Osteocyte (in vitro differentiated cells): ENCODE data around the gene SLC39A9. TPM values are rescaled to one million over a fixed set of nuclear protein-coding genes. Genes with fewer than 3 reads are reported as not detected.

Experiments used
- DNase-seq: peaks from one replicate; pipeline ENCODE4 v3.0.0; 2021; ENCODE audit warnings: mixed read lengths; ENCODE audit not compliant: unreplicated experiment; ENCODE audit errors: extremely low spot score
- H3K27ac Mint-ChIP-seq: one replicate; pipeline ENCODE4 v1.8.0; 2021; ENCODE audit warnings: mild to moderate bottlenecking, mixed read lengths; ENCODE audit not compliant: unreplicated experiment
- H3K27me3 Mint-ChIP-seq: one replicate; pipeline ENCODE4 v1.8.0; 2021; ENCODE audit warnings: mixed read lengths; ENCODE audit not compliant: unreplicated experiment
- H3K36me3 Mint-ChIP-seq: one replicate; pipeline ENCODE4 v1.8.0; 2021; ENCODE audit warnings: mixed read lengths; ENCODE audit not compliant: unreplicated experiment
- H3K4me1 Mint-ChIP-seq: one replicate; pipeline ENCODE4 v1.8.0; 2021; ENCODE audit warnings: mixed read lengths; ENCODE audit not compliant: unreplicated experiment
- H3K4me3 Mint-ChIP-seq: one replicate; pipeline ENCODE4 v1.8.0; 2021; ENCODE audit warnings: mild to moderate bottlenecking, moderate library complexity, mixed read lengths; ENCODE audit not compliant: unreplicated experiment
- H3K9me3 Mint-ChIP-seq: one replicate; pipeline ENCODE4 v1.8.0; 2021; ENCODE audit warnings: mixed read lengths; ENCODE audit not compliant: unreplicated experiment
- total RNA-seq: library from RNA; stranded (reverse); gene quantifications from 2 replicates; pipeline ENCODE4 v1.2.1, GENCODE V29; 2021
- TF ChIP-seq, protein P1 (sequence below): fragments of 200-600 bp; sonication (generic); IDR thresholded peaks from 2 replicates; pipeline ENCODE4 v1.5.0; 2021; ENCODE audit warnings: antibody characterized with exemption, mild to moderate bottlenecking, moderate library complexity

Gene SLC39A9
- total RNA-seq, 1 donor from 2014 or later, result 72.8 TPM

DNA sequence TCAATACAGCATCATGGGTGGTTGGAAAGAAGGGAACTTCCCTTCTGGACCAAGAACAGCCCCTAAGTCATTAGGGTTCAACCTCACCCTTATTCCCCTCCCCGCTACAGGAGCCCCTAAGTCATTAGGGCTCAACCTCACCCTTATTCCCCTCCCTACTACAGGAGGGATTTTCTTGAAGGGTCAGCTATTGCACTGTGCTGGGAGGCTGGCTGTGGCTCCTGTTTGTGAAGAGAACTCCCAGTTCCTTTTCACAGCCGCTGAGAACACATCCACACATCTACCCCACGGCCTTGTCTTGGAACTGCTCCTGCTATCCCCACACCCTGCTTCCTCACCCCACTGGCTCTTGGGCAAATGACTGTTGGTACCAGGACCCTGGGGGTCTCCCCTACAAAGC, 45.3 kb upstream of the SLC39A9 start:
- H3K36me3 Mint-ChIP-seq, result no peaks in the 10 kb centered on the region
- TF ChIP-seq, protein P1, sequence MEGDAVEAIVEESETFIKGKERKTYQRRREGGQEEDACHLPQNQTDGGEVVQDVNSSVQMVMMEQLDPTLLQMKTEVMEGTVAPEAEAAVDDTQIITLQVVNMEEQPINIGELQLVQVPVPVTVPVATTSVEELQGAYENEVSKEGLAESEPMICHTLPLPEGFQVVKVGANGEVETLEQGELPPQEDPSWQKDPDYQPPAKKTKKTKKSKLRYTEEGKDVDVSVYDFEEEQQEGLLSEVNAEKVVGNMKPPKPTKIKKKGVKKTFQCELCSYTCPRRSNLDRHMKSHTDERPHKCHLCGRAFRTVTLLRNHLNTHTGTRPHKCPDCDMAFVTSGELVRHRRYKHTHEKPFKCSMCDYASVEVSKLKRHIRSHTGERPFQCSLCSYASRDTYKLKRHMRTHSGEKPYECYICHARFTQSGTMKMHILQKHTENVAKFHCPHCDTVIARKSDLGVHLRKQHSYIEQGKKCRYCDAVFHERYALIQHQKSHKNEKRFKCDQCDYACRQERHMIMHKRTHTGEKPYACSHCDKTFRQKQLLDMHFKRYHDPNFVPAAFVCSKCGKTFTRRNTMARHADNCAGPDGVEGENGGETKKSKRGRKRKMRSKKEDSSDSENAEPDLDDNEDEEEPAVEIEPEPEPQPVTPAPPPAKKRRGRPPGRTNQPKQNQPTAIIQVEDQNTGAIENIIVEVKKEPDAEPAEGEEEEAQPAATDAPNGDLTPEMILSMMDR, result no peak
- H3K9me3 Mint-ChIP-seq, result no peaks in the 10 kb centered on the region
- no peaks in the 10 kb centered on the region for H3K27me3 Mint-ChIP-seq
- H3K4me1 Mint-ChIP-seq, result peaks cover 10% of the 10 kb centered on the region
- no peak overlapping the region for H3K27ac Mint-ChIP-seq
- H3K4me3 Mint-ChIP-seq, result no peak overlapping the region
- no peak for DNase-seq

DNA sequence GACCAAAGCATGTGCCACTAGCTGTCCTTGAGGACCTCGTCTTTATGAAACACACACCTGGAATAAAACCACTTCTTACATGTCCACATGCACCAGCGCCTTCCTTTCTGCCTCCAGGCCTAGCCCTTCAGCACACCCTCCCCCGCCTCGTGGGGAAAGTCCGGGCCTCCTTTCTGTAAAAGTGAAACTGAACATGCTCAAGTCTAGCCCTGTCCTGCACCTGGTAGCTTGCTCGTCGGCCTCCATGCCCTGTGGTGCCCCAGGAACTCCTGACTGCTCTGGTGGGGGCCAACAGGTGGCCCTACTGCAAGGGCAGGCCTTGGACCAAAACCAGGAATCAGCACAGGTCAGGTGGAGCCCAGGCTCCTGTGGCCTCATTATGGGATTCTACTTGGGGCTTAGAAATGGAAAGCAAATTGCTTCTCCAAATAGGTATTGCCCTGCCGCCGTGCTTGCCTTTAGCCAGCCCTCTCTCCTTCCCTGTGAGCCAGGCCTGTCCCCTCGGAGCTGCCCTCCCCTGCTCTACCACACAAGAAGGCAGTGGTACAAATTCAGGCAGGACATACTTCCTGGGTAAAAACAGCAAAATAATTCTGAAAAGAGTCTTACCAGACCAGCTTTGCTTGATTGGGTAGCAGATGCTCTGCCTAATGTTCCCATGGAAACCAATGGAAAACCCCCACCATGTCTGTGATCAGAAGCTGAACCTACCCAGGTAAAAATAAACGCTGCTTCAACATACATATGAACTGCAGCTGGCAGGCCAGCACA, 43.9 kb upstream of the SLC39A9 start:
- Mint-ChIP-seq H3K4me3 (no peak overlapping the region), H3K9me3 (no peaks in the 10 kb centered on the region), H3K27ac (no peak overlapping the region), H3K4me1 (peaks cover 10% of the 10 kb centered on the region), H3K36me3 (peaks cover 4% of the 10 kb centered on the region), H3K27me3 (peaks cover 6% of the 10 kb centered on the region)
- no peak for DNase-seq
- TF ChIP-seq, protein P1, result no peak

GRCh38 chr14:69355154-69355597, 43.3 kb upstream of the SLC39A9 start:
- Mint-ChIP-seq H3K4me3 (no peak overlapping the region), H3K36me3 (peaks cover 4% of the 10 kb centered on the region), H3K27ac (no peak overlapping the region)

GRCh38 chr14:69355607-69356281, 42.7 kb upstream of the SLC39A9 start:
- DNase-seq, result no peak

More at GRCh38 chr14:69355154-69355597, 43.3 kb upstream of the SLC39A9 start:
- Mint-ChIP-seq H3K9me3 (no peaks in the 10 kb centered on the region), H3K4me1 (peaks cover 10% of the 10 kb centered on the region), H3K27me3 (peaks cover 6% of the 10 kb centered on the region)
- no peak for DNase-seq
- TF ChIP-seq, protein P1, result no peak

More at GRCh38 chr14:69355607-69356281, 42.7 kb upstream of the SLC39A9 start:
- Mint-ChIP-seq H3K9me3 (no peaks in the 10 kb centered on the region), H3K36me3 (peaks cover 4% of the 10 kb centered on the region), H3K4me1 (peaks cover 10% of the 10 kb centered on the region), H3K4me3 (no peak overlapping the region), H3K27ac (no peak overlapping the region), H3K27me3 (peaks cover 6% of the 10 kb centered on the region)
- TF ChIP-seq, protein P1, result no peak
